IPS-18a (cell line): ENCODE data around the gene DPP4.
"Not testable (repeated sequence)": the region's sequence is repeated elsewhere in the genome, so short reads cannot be mapped to it uniquely, and the experiment has no call there.

Source experiments
- H3K27ac ChIP-seq: one replicate; pipeline ENCODE4 v1.5.1; 2013; ENCODE audit warnings: low read length
- H3K27me3 ChIP-seq: one replicate; pipeline ENCODE4 v1.6.1; 2013; ENCODE audit warnings: mild to moderate bottlenecking, low read length; ENCODE audit not compliant: control insufficient read depth, insufficient read depth
- H3K36me3 ChIP-seq: one replicate; pipeline ENCODE4 v1.6.1; 2013; ENCODE audit warnings: low read depth, low read length; ENCODE audit not compliant: control insufficient read depth
- H3K4me1 ChIP-seq: one replicate; pipeline ENCODE4 v1.6.1; 2013; ENCODE audit warnings: low read depth, low read length; ENCODE audit not compliant: control insufficient read depth
- H3K4me3 ChIP-seq: one replicate; pipeline ENCODE4 v1.5.1; 2013; ENCODE audit warnings: low read length
- H3K9ac ChIP-seq: one replicate; pipeline ENCODE4 v1.6.1; 2013; ENCODE audit warnings: mild to moderate bottlenecking, low read length, moderate library complexity
- H3K9me3 ChIP-seq: one replicate; pipeline ENCODE4 v1.6.1; 2013; ENCODE audit warnings: low read depth, low read length; ENCODE audit not compliant: control insufficient read depth

DPP4 gene

DNA sequence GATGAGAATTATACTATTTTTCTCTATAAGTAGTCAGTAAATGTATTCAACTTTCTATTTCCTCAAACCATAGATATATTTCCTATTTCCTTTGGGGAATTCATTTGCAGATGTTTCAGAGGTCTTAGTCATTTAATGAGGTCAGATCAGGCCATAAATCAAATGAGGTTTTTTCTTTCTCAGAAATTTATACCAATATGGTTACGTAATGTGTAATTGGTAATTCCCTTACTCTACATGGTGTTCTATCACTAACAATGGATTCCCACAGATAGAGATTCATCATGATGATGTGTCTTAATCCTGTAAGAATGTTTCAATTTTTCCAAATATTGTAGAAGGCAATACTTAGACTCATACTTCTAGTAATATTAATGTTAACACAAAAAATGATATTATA lies 108.0 kb downstream of the DPP4 start:
- no peaks in the 10 kb centered on the region for H3K36me3 ChIP-seq
- no peaks in the 10 kb centered on the region for H3K4me1 ChIP-seq
- no peak overlapping the region for H3K4me3 ChIP-seq
- no peak overlapping the region for H3K27ac ChIP-seq
- H3K9ac ChIP-seq, result no peak overlapping the region
- no peaks in the 10 kb centered on the region for H3K9me3 ChIP-seq
- no peaks in the 10 kb centered on the region for H3K27me3 ChIP-seq

DNA sequence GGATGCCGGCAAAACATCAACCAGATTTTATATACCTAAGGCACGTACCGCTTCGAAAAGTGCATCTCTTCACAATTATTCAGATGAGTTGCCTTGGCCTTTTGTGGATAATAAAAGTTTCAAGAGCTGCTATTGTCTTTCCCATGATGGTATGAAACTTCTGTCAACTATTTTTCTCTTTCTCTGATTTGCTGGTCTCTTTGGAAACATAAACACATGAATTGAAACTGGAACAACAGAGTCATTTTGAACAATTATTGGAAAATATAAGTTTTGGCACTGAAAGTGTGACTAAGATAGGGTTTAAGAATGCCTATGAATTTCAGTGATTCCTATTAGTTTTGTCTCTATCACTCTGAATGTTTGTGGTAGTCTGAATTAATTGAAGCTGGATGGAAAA lies 109.9 kb downstream of the DPP4 start:
- no peaks in the 10 kb centered on the region for H3K36me3 ChIP-seq
- H3K27me3 ChIP-seq, result no peaks in the 10 kb centered on the region
- H3K9ac ChIP-seq, result no peak overlapping the region
- H3K4me3 ChIP-seq, result no peak overlapping the region
- H3K9me3 ChIP-seq, result no peaks in the 10 kb centered on the region
- no peaks in the 10 kb centered on the region for H3K4me1 ChIP-seq
- H3K27ac ChIP-seq, result no peak overlapping the region

DNA sequence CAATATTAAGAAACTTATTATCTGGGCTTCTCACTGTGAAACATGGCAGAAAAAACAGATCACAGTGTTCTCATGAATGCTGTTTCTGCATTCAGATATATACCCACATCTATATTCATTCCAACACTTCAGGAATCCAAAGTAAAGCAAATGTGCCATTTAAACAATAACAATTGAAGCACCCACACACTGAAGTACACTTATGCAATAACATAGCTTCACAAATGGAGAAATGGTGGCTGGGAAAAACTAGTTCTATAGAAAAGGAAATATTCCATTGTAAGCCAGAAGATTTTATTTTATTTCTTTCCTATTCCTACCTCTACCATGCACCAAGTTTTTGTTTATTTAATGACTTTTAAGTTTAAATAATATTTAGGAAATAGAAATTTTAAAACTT lies 111.9 kb downstream of the DPP4 start:
- Histone ChIP-seq H3K27ac (no peak overlapping the region), H3K9ac (no peak overlapping the region), H3K4me1 (no peaks in the 10 kb centered on the region), H3K4me3 (no peak overlapping the region), H3K27me3 (no peaks in the 10 kb centered on the region), H3K36me3 (no peaks in the 10 kb centered on the region), H3K9me3 (no peaks in the 10 kb centered on the region)

DNA sequence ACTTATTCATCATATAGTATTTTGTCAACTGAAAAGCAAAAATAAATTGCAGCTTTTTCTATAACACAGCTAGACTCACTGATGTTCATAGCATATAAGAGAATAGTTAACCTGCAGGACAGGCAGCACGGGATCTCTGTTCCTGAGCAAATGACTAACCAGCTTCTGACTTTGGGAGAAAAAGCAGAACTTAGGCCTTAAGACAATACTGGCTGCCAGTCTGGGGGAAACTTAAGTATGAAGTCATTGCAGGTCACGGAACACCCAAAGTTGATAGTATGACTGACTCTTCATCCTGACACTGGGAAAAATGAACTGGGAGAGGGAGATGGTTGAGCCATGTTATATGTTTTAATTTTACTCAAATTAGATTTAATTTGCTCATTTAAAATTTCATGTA lies 113.0 kb downstream of the DPP4 start:
- no peak overlapping the region for H3K27ac ChIP-seq
- H3K9ac ChIP-seq, result no peak overlapping the region
- H3K27me3 ChIP-seq, result no peaks in the 10 kb centered on the region
- H3K36me3 ChIP-seq, result no peaks in the 10 kb centered on the region
- no peaks in the 10 kb centered on the region for H3K4me1 ChIP-seq
- H3K9me3 ChIP-seq, result no peaks in the 10 kb centered on the region
- H3K4me3 ChIP-seq, result no peak overlapping the region

DNA sequence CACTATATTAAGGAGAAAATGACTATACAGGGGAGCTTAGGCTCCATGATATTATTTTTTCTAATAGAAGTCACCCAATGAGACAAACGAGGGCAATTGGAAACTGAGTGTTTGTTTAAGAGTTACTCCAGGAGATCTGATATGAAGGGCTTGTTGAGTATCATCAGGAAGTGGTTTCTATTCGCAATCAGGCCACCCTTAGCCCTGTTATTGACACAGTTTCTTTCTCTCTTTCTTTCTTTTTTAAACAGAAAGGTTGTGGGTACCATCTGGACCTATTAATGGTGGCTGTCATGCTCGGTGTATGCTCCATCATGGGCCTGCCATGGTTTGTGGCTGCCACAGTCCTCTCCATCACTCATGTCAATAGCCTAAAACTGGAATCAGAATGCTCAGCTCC lies 117.3 kb downstream of the DPP4 start:
- H3K4me1 ChIP-seq, result no peaks in the 10 kb centered on the region
- H3K27me3 ChIP-seq, result no peaks in the 10 kb centered on the region
- no peaks in the 10 kb centered on the region for H3K36me3 ChIP-seq
- no peaks in the 10 kb centered on the region for H3K9me3 ChIP-seq
- H3K9ac ChIP-seq, result no peak overlapping the region
- no peak overlapping the region for H3K4me3 ChIP-seq
- no peak overlapping the region for H3K27ac ChIP-seq

DNA sequence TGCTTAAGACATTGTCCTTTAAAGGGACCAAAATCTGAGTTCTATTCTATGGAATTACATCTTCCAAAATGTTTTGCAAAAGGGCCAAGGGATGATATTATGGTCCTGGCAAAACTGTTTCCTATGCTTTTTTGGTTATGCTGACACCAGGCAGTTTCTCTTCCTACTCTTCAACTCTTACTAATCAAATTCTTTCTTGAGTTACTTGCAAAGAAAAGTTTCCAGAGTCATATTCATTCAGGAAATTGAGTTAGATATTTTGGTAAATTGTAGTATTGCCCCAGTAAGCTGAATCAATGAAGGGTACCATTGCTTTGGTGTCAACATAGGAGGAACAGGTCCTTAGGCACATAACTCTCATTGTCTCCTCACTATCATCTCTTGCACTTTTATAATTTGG lies 118.8 kb downstream of the DPP4 start:
- H3K9me3 ChIP-seq, result no peaks in the 10 kb centered on the region
- no peaks in the 10 kb centered on the region for H3K4me1 ChIP-seq
- H3K9ac ChIP-seq, result no peak overlapping the region
- no peak overlapping the region for H3K4me3 ChIP-seq
- H3K27me3 ChIP-seq, result no peaks in the 10 kb centered on the region
- H3K27ac ChIP-seq, result no peak overlapping the region
- no peaks in the 10 kb centered on the region for H3K36me3 ChIP-seq

DNA sequence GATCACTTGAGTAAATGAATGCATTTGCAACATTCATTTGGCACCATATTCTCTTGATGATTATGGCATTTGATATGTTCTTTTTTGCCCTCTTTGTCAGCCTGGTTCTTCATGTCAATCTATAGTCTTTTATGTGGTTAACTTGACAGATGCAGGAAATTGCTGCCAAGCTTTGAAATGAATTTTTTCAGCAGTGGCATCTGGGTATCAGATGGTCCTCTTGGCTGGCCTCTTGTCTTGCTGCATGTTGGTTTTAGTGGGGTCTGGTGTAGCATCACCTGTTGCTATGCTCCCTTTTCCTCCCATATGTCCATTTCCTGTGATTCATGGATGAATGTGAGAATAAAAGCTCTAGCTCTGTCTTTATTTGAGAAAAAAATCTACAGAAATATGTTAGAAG lies 119.9 kb downstream of the DPP4 start:
- no peaks in the 10 kb centered on the region for H3K4me1 ChIP-seq
- no peaks in the 10 kb centered on the region for H3K9me3 ChIP-seq
- H3K27ac ChIP-seq, result no peak overlapping the region
- no peaks in the 10 kb centered on the region for H3K36me3 ChIP-seq
- H3K9ac ChIP-seq, result no peak overlapping the region
- no peak overlapping the region for H3K4me3 ChIP-seq
- H3K27me3 ChIP-seq, result no peaks in the 10 kb centered on the region

DNA sequence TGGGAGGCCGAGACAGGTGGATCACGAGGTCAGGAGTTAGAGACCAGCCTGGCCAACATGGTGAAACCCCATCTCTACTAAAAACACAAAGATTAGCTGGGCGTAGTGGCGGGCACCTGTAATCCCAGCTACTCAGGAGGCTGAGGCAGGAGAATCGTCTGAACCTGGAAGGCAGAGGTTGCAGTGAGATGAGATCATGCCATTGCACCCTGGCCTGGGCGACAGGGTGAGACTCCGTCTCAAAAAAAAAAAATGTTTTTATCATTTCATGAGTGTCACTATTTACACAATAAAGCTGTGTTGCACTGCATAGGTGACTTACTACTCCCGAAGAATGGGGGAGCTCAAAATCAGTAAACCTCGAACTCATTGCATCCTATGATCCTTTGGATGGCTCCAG lies 120.6 kb downstream of the DPP4 start:
- not testable (repeated sequence) for H3K36me3 ChIP-seq, H3K27ac ChIP-seq, H3K27me3 ChIP-seq, H3K9ac ChIP-seq, H3K4me3 ChIP-seq, H3K9me3 ChIP-seq, H3K4me1 ChIP-seq

DNA sequence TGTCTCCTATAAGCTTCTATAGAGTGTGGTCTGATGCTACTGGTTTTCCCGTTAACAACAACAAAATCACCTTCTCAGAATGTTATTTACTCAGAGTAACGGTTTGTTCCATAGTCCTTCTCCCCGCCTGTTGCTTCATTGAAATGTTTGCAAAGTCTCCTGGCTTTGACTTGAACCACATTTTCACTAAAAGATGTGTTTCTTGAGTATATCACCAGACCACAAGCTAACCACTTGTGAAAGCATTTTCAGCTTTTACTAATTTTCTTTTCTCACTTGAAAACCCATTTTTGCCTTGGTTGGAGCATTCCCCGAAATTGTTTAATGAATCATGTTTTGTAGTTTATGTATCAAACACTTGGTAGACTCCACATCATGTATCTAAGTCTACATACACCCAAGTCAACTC lies 121.2 kb downstream of the DPP4 start:
- H3K36me3 ChIP-seq, result no peaks in the 10 kb centered on the region
- H3K9me3 ChIP-seq, result no peaks in the 10 kb centered on the region
- H3K4me3 ChIP-seq, result no peak overlapping the region
- H3K4me1 ChIP-seq, result peaks cover 2% of the 10 kb centered on the region
- no peak overlapping the region for H3K27ac ChIP-seq
- no peaks in the 10 kb centered on the region for H3K27me3 ChIP-seq
- no peak overlapping the region for H3K9ac ChIP-seq

DNA sequence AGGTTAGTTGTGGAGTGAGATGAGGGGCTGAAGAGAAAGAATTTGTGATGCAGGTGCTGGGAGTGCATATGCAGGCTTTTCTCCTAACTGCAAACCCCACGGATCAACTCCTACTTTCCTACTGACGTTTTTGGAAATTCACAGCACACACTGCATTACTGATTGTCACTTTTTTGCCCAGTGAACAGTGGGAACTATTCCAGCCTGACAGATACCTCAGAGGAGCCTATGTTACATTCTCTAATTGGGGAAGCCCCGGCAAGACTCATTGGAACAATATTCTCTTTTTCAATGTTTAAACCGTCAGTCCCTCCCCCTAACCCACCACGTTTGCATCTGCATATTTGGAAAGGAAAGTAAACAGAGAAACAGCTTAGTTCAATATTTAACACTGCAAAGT lies 126.2 kb downstream of the DPP4 start:
- H3K27ac ChIP-seq, result no peak overlapping the region
- peaks cover 3% of the 10 kb centered on the region for H3K4me1 ChIP-seq
- no peak overlapping the region for H3K9ac ChIP-seq
- H3K4me3 ChIP-seq, result no peak overlapping the region
- H3K9me3 ChIP-seq, result no peaks in the 10 kb centered on the region
- H3K36me3 ChIP-seq, result no peaks in the 10 kb centered on the region
- H3K27me3 ChIP-seq, result no peaks in the 10 kb centered on the region

DNA sequence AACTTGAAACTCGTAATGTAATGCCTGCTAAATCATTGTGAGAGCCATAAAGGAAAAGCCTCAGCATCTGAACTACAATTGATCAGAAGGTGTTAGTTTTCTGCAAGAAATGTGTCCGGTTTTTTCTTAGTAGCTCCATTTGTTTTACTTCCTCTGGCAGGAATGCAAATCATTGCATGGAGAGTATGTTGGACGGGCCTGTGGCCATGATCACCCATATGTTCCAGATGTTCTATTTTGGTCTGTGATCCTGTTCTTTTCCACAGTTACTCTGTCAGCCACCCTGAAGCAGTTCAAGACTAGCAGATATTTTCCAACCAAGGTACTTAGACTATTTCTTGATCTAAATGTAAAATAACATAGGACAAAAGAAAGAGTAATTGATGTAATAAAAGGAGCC lies 126.6 kb downstream of the DPP4 start:
- Histone ChIP-seq H3K36me3 (no peaks in the 10 kb centered on the region), H3K27ac (no peak overlapping the region), H3K27me3 (no peaks in the 10 kb centered on the region), H3K9me3 (no peaks in the 10 kb centered on the region), H3K4me1 (peaks cover 3% of the 10 kb centered on the region), H3K4me3 (no peak overlapping the region), H3K9ac (no peak overlapping the region)

DNA sequence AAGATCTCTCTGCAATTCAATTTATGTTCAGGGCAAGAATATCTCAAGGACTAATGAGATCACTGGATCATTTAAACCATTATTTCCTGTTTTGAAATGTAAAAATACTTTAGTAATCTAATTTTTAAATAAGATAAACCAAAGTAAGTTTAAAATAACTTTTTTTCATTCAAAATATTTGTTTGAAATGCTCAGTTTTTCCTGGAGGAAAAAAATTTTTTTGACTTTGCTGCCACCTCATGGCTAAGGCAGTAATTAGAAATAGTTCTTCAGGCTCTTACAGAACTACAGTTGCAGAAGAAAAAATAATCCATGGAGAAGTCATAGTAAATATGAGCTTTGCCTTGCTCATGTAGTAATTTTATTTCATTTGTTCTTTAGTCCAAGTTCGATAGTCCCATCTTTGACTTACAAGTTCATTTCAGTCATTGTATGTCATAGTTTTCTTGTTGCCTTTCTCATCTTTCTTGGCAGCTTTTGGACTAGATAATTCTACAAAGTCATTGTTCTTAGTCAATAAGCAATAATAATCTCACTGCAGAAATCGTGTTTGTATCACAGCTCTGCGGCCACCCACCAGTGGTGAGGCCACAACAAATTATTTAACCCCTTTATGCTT lies 127.4 kb downstream of the DPP4 start:
- H3K4me1 ChIP-seq, result peaks cover 3% of the 10 kb centered on the region
- H3K27me3 ChIP-seq, result no peaks in the 10 kb centered on the region
- no peaks in the 10 kb centered on the region for H3K36me3 ChIP-seq
- H3K4me3 ChIP-seq, result no peak overlapping the region
- H3K27ac ChIP-seq, result no peak overlapping the region
- H3K9me3 ChIP-seq, result no peaks in the 10 kb centered on the region
- no peak overlapping the region for H3K9ac ChIP-seq
